GM12878 (cell line): Measurements from ENCODE around the gene ALKBH8.

Source experiments
- JUNB ChIP-seq: IDR thresholded peaks from 2 replicates; pipeline ENCODE4 v1.6.1; 2016; ENCODE audit warnings: antibody characterized with exemption, mild to moderate bottlenecking
- POLR2AphosphoS5 ChIP-seq: IDR thresholded peaks from 2 replicates; pipeline ENCODE4 v1.6.1; 2011; ENCODE audit warnings: mild to moderate bottlenecking, low read length, inconsistent platforms
- RFX5 ChIP-seq: IDR thresholded peaks from 2 replicates; pipeline ENCODE4 v1.6.1; 2011; ENCODE audit warnings: low read depth, low read length, improper control_type of control experiment

GRCh38 chr11:107598225-107599139 lies 32.9 kb upstream of the ALKBH8 start:
- no peak for TF ChIP-seq RFX5
- no peak for TF ChIP-seq JUNB
- TF ChIP-seq POLR2AphosphoS5 = no peak
